HepG2 (cell line): ENCODE measurements around the gene IMPACT. TPM values are rescaled to one million over a fixed set of nuclear protein-coding genes. Genes with fewer than 3 reads are reported as not detected.
A peak's percentile ranks its signal among the peaks of the same experiment; 100 is the strongest.

ENCODE experiments used
- AGO1 ChIP-seq: fragments of 200-400 bp; formaldehyde crosslinking; IDR thresholded peaks from 2 replicates; pipeline ENCODE4 v1.6.1; 2017; ENCODE audit warnings: mild to moderate bottlenecking, low read depth, low read length, moderate library complexity; ENCODE audit not compliant: poor library complexity, severe bottlenecking
- ATF2 ChIP-seq: sonication (generic); formaldehyde crosslinking; IDR thresholded peaks from 2 replicates; pipeline ENCODE4 v1.4.0; 2020; ENCODE audit warnings: missing genetic modification reagents
- ATF3 ChIP-seq: sonication (generic); formaldehyde crosslinking; IDR thresholded peaks from 2 replicates; pipeline ENCODE4 v1.4.0; 2020; ENCODE audit warnings: missing genetic modification reagents
- CENPX ChIP-seq: sonication (generic); formaldehyde crosslinking; IDR thresholded peaks from 2 replicates; pipeline ENCODE4 v1.9.0; 2021; ENCODE audit warnings: mild to moderate bottlenecking, missing genetic modification reagents, moderate library complexity
- EHMT2 ChIP-seq: fragments of 200-600 bp; sonication (generic); IDR thresholded peaks from 2 replicates; pipeline ENCODE4 v1.7.0; 2017; ENCODE audit warnings: antibody characterized with exemption, low read depth, low read length, borderline replicate concordance
- GPN1 ChIP-seq: sonication (generic); formaldehyde crosslinking; IDR thresholded peaks from 2 replicates; pipeline ENCODE4 v1.5.1; 2020; ENCODE audit warnings: missing genetic modification reagents, borderline replicate concordance
- IRF1 ChIP-seq: sonication (generic); formaldehyde crosslinking; IDR thresholded peaks from 2 replicates; pipeline ENCODE4 v1.4.0; 2020; ENCODE audit warnings: low read depth, mild to moderate bottlenecking, missing genetic modification reagents
- MYPOP ChIP-seq: sonication (generic); formaldehyde crosslinking; IDR thresholded peaks from 2 replicates; pipeline ENCODE4 v1.8.1; 2023; ENCODE audit warnings: mild to moderate bottlenecking, moderate library complexity, missing genetic modification reagents
- MZF1 ChIP-seq: sonication (generic); formaldehyde crosslinking; IDR thresholded peaks from 2 replicates; pipeline ENCODE4 v1.8.1; 2023; ENCODE audit warnings: mild to moderate bottlenecking, missing genetic modification reagents, borderline replicate concordance
- ONECUT2 ChIP-seq: sonication (generic); formaldehyde crosslinking; IDR thresholded peaks from 2 replicates; pipeline ENCODE4 v1.4.0; 2020; ENCODE audit warnings: missing genetic modification reagents
- PREB ChIP-seq: sonication (generic); formaldehyde crosslinking; IDR thresholded peaks from 2 replicates; pipeline ENCODE4 v1.4.0; 2020; ENCODE audit warnings: missing genetic modification reagents
- SMC3 ChIP-seq: IDR thresholded peaks from 2 replicates; pipeline ENCODE4 v1.6.1; 2011; ENCODE audit warnings: low read length, improper control_type of control experiment
- SNRNP70 ChIP-seq: fragments of 200-400 bp; formaldehyde crosslinking; IDR thresholded peaks from 2 replicates; pipeline ENCODE4 v1.6.1; 2017; ENCODE audit warnings: mild to moderate bottlenecking, low read depth, low read length, moderate library complexity
- TBP ChIP-seq: sonication (generic); formaldehyde crosslinking; IDR thresholded peaks from 2 replicates; pipeline ENCODE4 v1.5.0; 2020; ENCODE audit warnings: missing genetic modification reagents
- USF2 ChIP-seq, 2 experiments: sonication (generic) in 1 of 2; formaldehyde crosslinking in 1 of 2; IDR thresholded peaks; 2 replicates each; pipeline versions ENCODE4 v1.5.1 to v1.6.1; 2011 to 2020; ENCODE audit warnings: borderline replicate concordance in 1 of 2, low read depth in 1 of 2, low read length in 1 of 2, mild to moderate bottlenecking in 1 of 2, missing genetic modification reagents in 1 of 2, moderate library complexity in 1 of 2
- ZNF121 ChIP-seq: sonication (generic); formaldehyde crosslinking; IDR thresholded peaks from 2 replicates; pipeline ENCODE4 v1.5.0; 2020; ENCODE audit warnings: mild to moderate bottlenecking, missing genetic modification reagents
- ZNF160 ChIP-seq: sonication (generic); formaldehyde crosslinking; IDR thresholded peaks from 2 replicates; pipeline ENCODE4 v1.8.0; 2022; ENCODE audit warnings: mild to moderate bottlenecking, inconsistent platforms, missing genetic modification reagents
- ZNF513 ChIP-seq: sonication (generic); formaldehyde crosslinking; conservative IDR thresholded peaks from 2 replicates; pipeline ENCODE4 v1.5.0; 2020; ENCODE audit warnings: missing genetic modification reagents
- ZNF891 ChIP-seq: sonication (generic); formaldehyde crosslinking; IDR thresholded peaks from 2 replicates; pipeline ENCODE4 v1.5.0; 2020; ENCODE audit warnings: mild to moderate bottlenecking, missing genetic modification reagents
- polyA plus RNA-seq, 8 experiments: library from polyadenylated mRNA; depleted of rRNA in 3 of 8; stranded (reverse) in 7 of 8; unstranded in 1 of 8; fragments of >200 nt; fragmentation: Illumina TruSeq in 4 of 8; extraction: Trizol in 4 of 8; gene quantifications; 2 replicates each; pipeline versions ENCODE4 v1.2.1 to v1.2.3, GENCODE V29; 2011 to 2016; ENCODE audit warnings: low read depth in 4 of 8, missing spikeins in 1 of 8, mixed read lengths in 1 of 8; ENCODE audit not compliant: insufficient read depth in 1 of 8
- total RNA-seq, 5 experiments: library from RNA; depleted of rRNA; stranded (reverse); fragments of >200 nt; fragmentation: Illumina TruSeq; extraction: Trizol; gene quantifications; 2 replicates each; pipeline ENCODE4 v1.2.3, GENCODE V29; 2016; ENCODE audit warnings: low read depth in 1 of 5

IMPACT gene
- total and polyA plus RNA-seq, 2 of the 13 experiments (the other 11 are each of a cell fraction or from before 2014, with no cell fraction given): 5.0 to 7.7 TPM

GRCh38 chr18:24426398-24427294, at the start of gene IMPACT (continued):
- TF ChIP-seq AGO1 (peak; percentile 27), ATF3 (CRISPR knock-in tag) (0 out of 2 replicates have a peak, but pooled peaks have one; percentile 9), PREB (CRISPR knock-in tag) (no peak), ONECUT2 (CRISPR knock-in tag) (no peak), MZF1 (no peak), GPN1 (CRISPR knock-in tag) (no peak), ZNF513 (CRISPR knock-in tag) (no peak), EHMT2 (peak; percentile 90), TBP (CRISPR knock-in tag) (no peak), CENPX (CRISPR knock-in tag) (no peak), ZNF121 (CRISPR knock-in tag) (no peak), ZNF160 (no peak), ATF2 (CRISPR knock-in tag) (no peak), SMC3 (no peak), MYPOP (no peak), ZNF891 (CRISPR knock-in tag) (peak; percentile 54; the same call in 1 of the 2 replicates), SNRNP70 (no peak), USF2 (IDR thresholded peaks at IDR 0.05; ENCODE audit: low read depth, low read length) (no peak), USF2 (CRISPR knock-in tag; IDR thresholded peaks at IDR 0.05; ENCODE audit: borderline replicate concordance) (no peak), IRF1 (CRISPR knock-in tag) (0 out of 2 replicates have a peak, but pooled peaks have one; percentile 50)
